ENCODE data around the gene SLC48A1. TPM values are rescaled to one million over a fixed set of nuclear protein-coding genes. Genes with fewer than 3 reads are reported as not detected.

The SLC48A1 gene
- total RNA-seq, 1 donor from 2014 or later, result 11.5 TPM

- Mint-ChIP-seq H3K4me3 (ENCODE audit: unreplicated experiment) (no peak overlapping the region), H3K27ac (ENCODE audit: unreplicated experiment) (no peak overlapping the region), H3K4me1 (ENCODE audit: low read depth) (peaks cover 12% of the 10 kb centered on the region), H3K27me3 (ENCODE audit: low read depth) (peaks cover 39% of the 10 kb centered on the region), H3K9me3 (ENCODE audit: low read depth) (no peaks in the 10 kb centered on the region), H3K36me3 (ENCODE audit: low read depth) (no peaks in the 10 kb centered on the region)
- DNase-seq (ENCODE audit: low spot score), result no peak
- no peak for TF ChIP-seq CTCF (IDR thresholded peaks at IDR 0.05)
These were observed 28.1 kb upstream of the SLC48A1 start for GRCh38 chr12:47744778-47745436.

- Mint-ChIP-seq H3K4me3 (ENCODE audit: unreplicated experiment) (no peak overlapping the region), H3K27ac (ENCODE audit: unreplicated experiment) (no peak overlapping the region), H3K4me1 (ENCODE audit: low read depth) (peaks cover 10% of the 10 kb centered on the region), H3K9me3 (ENCODE audit: low read depth) (no peaks in the 10 kb centered on the region), H3K36me3 (ENCODE audit: low read depth) (no peaks in the 10 kb centered on the region), H3K27me3 (ENCODE audit: low read depth) (peaks cover 41% of the 10 kb centered on the region)
- DNase-seq (ENCODE audit: low spot score), result no peak
- no peak for TF ChIP-seq CTCF (IDR thresholded peaks at IDR 0.05)
These were observed 27.5 kb upstream of the SLC48A1 start for GRCh38 chr12:47745485-47746041.

GRCh38 chr12:47746073-47746472 is 27.0 kb upstream of the SLC48A1 start:
- no peak for DNase-seq (ENCODE audit: low spot score)
- H3K4me3 Mint-ChIP-seq (ENCODE audit: unreplicated experiment), result no peak overlapping the region
- no peaks in the 10 kb centered on the region for H3K9me3 Mint-ChIP-seq (ENCODE audit: low read depth)
- no peak for TF ChIP-seq CTCF (IDR thresholded peaks at IDR 0.05)
- H3K27me3 Mint-ChIP-seq (ENCODE audit: low read depth), result peaks cover 41% of the 10 kb centered on the region
- no peak overlapping the region for H3K27ac Mint-ChIP-seq (ENCODE audit: unreplicated experiment)
- H3K4me1 Mint-ChIP-seq (ENCODE audit: low read depth), result peaks cover 6% of the 10 kb centered on the region
- no peaks in the 10 kb centered on the region for H3K36me3 Mint-ChIP-seq (ENCODE audit: low read depth)

- H3K4me3 Mint-ChIP-seq (ENCODE audit: unreplicated experiment), result no peak overlapping the region
- peaks cover 2% of the 10 kb centered on the region for H3K4me1 Mint-ChIP-seq (ENCODE audit: low read depth)
- no peak for TF ChIP-seq CTCF (IDR thresholded peaks at IDR 0.05)
- peaks cover 41% of the 10 kb centered on the region for H3K27me3 Mint-ChIP-seq (ENCODE audit: low read depth)
- H3K9me3 Mint-ChIP-seq (ENCODE audit: low read depth), result no peaks in the 10 kb centered on the region
- H3K36me3 Mint-ChIP-seq (ENCODE audit: low read depth), result no peaks in the 10 kb centered on the region
- DNase-seq (ENCODE audit: low spot score), result no peak
- no peak overlapping the region for H3K27ac Mint-ChIP-seq (ENCODE audit: unreplicated experiment)
These were observed 26.5 kb upstream of the SLC48A1 start for GRCh38 chr12:47746523-47746922.

- Mint-ChIP-seq H3K27ac (ENCODE audit: unreplicated experiment) (no peak overlapping the region), H3K4me3 (ENCODE audit: unreplicated experiment) (no peak overlapping the region), H3K27me3 (ENCODE audit: low read depth) (peaks cover 41% of the 10 kb centered on the region), H3K36me3 (ENCODE audit: low read depth) (no peaks in the 10 kb centered on the region), H3K4me1 (ENCODE audit: low read depth) (no peaks in the 10 kb centered on the region), H3K9me3 (ENCODE audit: low read depth) (no peaks in the 10 kb centered on the region)
- no peak for DNase-seq (ENCODE audit: low spot score)
- no peak for TF ChIP-seq CTCF (IDR thresholded peaks at IDR 0.05)
These were observed 25.9 kb upstream of the SLC48A1 start for GRCh38 chr12:47747126-47747525.
